Measurements from ENCODE around the gene UBR3. TPM values are rescaled to one million over a fixed set of nuclear protein-coding genes. Genes with fewer than 3 reads are reported as not detected.

UBR3 gene
- total RNA-seq, 1 experiment from 2014 or later: 21.9 TPM

DNA sequence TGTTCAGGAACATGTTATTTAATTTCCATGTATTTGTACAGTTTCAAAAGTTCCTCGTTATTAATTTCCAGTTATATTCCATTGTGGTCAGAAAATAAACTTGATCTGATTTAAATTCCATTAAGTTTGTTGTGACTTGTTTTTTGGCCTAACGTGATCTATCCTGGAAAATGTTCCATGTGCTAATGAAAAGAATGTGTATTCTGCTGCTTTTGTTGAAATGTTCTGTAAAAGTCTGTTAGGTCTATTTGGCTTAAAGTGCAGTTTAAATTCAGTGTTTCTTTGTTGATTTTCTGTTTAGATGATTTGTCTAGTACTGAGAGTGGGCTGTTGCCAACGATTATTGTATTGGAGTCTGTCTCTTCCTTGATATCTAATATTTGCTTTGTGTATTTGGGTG, 148.0 kb downstream of the UBR3 start:
- no peaks in the 10 kb centered on the region for H3K4me1 ChIP-seq (ENCODE audit: insufficient read depth, low read length)
- H3K4ac ChIP-seq (ENCODE audit: low read depth, low read length): no peak overlapping the region
- H3K4me1 Mint-ChIP-seq: peaks cover 5 to 6% of the 10 kb centered on the region in 2 experiments
- H4K20me1 ChIP-seq (ENCODE audit: control insufficient read depth, insufficient read depth, insufficient read length): no peaks in the 10 kb centered on the region
- H3K36me3 Mint-ChIP-seq (ENCODE audit: insufficient read depth in 1 of 3, low read depth in 3 of 3): peaks cover 31 to 44% (median 44%) of the 10 kb centered on the region in 3 experiments
- H2AFZ ChIP-seq (ENCODE audit: low read length): no peak overlapping the region
- H2BK5ac ChIP-seq (ENCODE audit: insufficient read length, low read length): no peak overlapping the region
- no peaks in the 10 kb centered on the region for H3K79me1 ChIP-seq (ENCODE audit: insufficient read depth, low read depth, low read length, poor library complexity, severe bottlenecking)
- no peaks in the 10 kb centered on the region for H3K79me2 ChIP-seq (ENCODE audit: insufficient read depth, low read length)
- H2BK15ac ChIP-seq (ENCODE audit: low read depth, low read length): no peak overlapping the region
- no CpG with 5 or more reads among the region's 3 CpGs for WGBS (ENCODE audit: extremely low coverage, insufficient read length, low lambda C conversion rate)
- peaks cover 5% of the 10 kb centered on the region for H3K9me3 ChIP-seq (ENCODE audit: control insufficient read depth, low read depth, low read length)
- no peak overlapping the region for H4K5ac ChIP-seq (ENCODE audit: insufficient read length, low read depth, low read length)
- H3K9me3 Mint-ChIP-seq: peaks cover 17 to 23% of the 10 kb centered on the region in 2 experiments
- no peak overlapping the region for H4K8ac ChIP-seq (replicated peaks; ENCODE audit: insufficient read length, low read depth, low read length)
- H3K4me2 ChIP-seq (ENCODE audit: insufficient read depth, insufficient read length, low read length): no peak overlapping the region
- no peak overlapping the region for H3K27ac ChIP-seq (ENCODE audit: insufficient read length, low read depth, low read length)
- no peaks in the 10 kb centered on the region for H3K27me3 Mint-ChIP-seq (ENCODE audit: low read depth)
- H3K23me2 ChIP-seq (ENCODE audit: insufficient read length, low read depth, low read length, poor library complexity, severe bottlenecking): no peaks in the 10 kb centered on the region
- H2BK120ac ChIP-seq (ENCODE audit: low read depth, low read length, poor library complexity, severe bottlenecking): no peak overlapping the region
- H3K9ac ChIP-seq (ENCODE audit: extremely low read depth, insufficient read length, low read length): no peak overlapping the region
- H3K56ac ChIP-seq (ENCODE audit: insufficient read length, low read depth, low read length): no peak overlapping the region
- DNase-seq: no peak
- no peak overlapping the region for H3K18ac ChIP-seq (ENCODE audit: insufficient read length, low read depth, low read length)
- H3K27me3 ChIP-seq (ENCODE audit: insufficient read depth, low read length): no peaks in the 10 kb centered on the region
- H2BK20ac ChIP-seq (ENCODE audit: low read depth, low read length, poor library complexity, severe bottlenecking): no peak overlapping the region
- no peak overlapping the region for H3K4me3 Mint-ChIP-seq
- no peak overlapping the region for H4K91ac ChIP-seq (ENCODE audit: insufficient read length, low read depth, low read length)
- no peak for TF ChIP-seq CTCF (conservative IDR thresholded peaks at IDR 0.05)
- H2AK5ac ChIP-seq (ENCODE audit: insufficient read length, low read length): no peak overlapping the region
- H3K14ac ChIP-seq (ENCODE audit: insufficient read depth, low read length): no peak overlapping the region
- H3T11ph ChIP-seq (ENCODE audit: low read length): no peak overlapping the region
- peak overlapping the region in 1 of 3 experiments; percentile 32; a peak in 1 of 7 replicates for H3K27ac Mint-ChIP-seq
- H3K23ac ChIP-seq (ENCODE audit: insufficient read length, low read depth, low read length): no peak overlapping the region
- no peak overlapping the region for H2BK12ac ChIP-seq (ENCODE audit: insufficient read length, low read depth, low read length)

All from H9 (cell line).